GM23248 (cell line): Measurements from ENCODE around the gene CST7. TPM values are rescaled to one million over a fixed set of nuclear protein-coding genes. Genes with fewer than 3 reads are reported as not detected.

Experiments
- DNase-seq: peaks from one replicate; pipeline ENCODE4 v3.0.0-alpha.2; 2015
- H2AFZ ChIP-seq: fragments of 200-600 bp; sonication (generic); 2 replicates; pipeline ENCODE4 v1.6.1; 2016; ENCODE audit warnings: antibody characterized with exemption
- H3F3A ChIP-seq: fragments of 200-600 bp; sonication (generic); 2 replicates; pipeline ENCODE4 v1.6.1; 2016; ENCODE audit warnings: mild to moderate bottlenecking, antibody characterized with exemption, mixed run types; ENCODE audit not compliant: insufficient read depth
- H3K27ac ChIP-seq: fragments of 200-600 bp; sonication (generic); 2 replicates; pipeline ENCODE4 v1.5.1; 2016; ENCODE audit warnings: mild to moderate bottlenecking
- H3K27me3 ChIP-seq: fragments of 200-600 bp; sonication (generic); replicated peaks from 2 replicates; pipeline ENCODE4 v1.6.1; 2016; ENCODE audit warnings: mild to moderate bottlenecking; ENCODE audit not compliant: insufficient read depth
- H3K36me3 ChIP-seq: fragments of 200-600 bp; sonication (generic); 2 replicates; pipeline ENCODE4 v1.6.1; 2016; ENCODE audit warnings: low read depth, mild to moderate bottlenecking
- H3K4me1 ChIP-seq: fragments of 200-600 bp; sonication (generic); 2 replicates; pipeline ENCODE4 v1.6.1; 2016; ENCODE audit warnings: mild to moderate bottlenecking; ENCODE audit not compliant: insufficient read depth
- H3K4me2 ChIP-seq: fragments of 200-600 bp; sonication (generic); one replicate; pipeline ENCODE4 v1.6.1; 2016; ENCODE audit warnings: mild to moderate bottlenecking; ENCODE audit not compliant: unreplicated experiment
- H3K4me3 ChIP-seq: fragments of 200-600 bp; sonication (generic); 2 replicates; pipeline ENCODE4 v1.5.1; 2016; ENCODE audit warnings: mild to moderate bottlenecking
- H3K79me2 ChIP-seq: fragments of 200-600 bp; sonication (generic); 2 replicates; pipeline ENCODE4 v1.6.1; 2016; ENCODE audit warnings: mild to moderate bottlenecking; ENCODE audit not compliant: insufficient read depth
- H3K9ac ChIP-seq: fragments of 200-600 bp; sonication (generic); 2 replicates; pipeline ENCODE4 v1.6.1; 2016; ENCODE audit warnings: mild to moderate bottlenecking
- H3K9me2 ChIP-seq: fragments of 200-600 bp; sonication (generic); 2 replicates; pipeline ENCODE4 v1.6.1; 2016; ENCODE audit warnings: mixed run types, mild to moderate bottlenecking, moderate library complexity; ENCODE audit not compliant: insufficient read depth
- H3K9me3 ChIP-seq: fragments of 200-600 bp; sonication (generic); one replicate; pipeline ENCODE4 v1.6.1; 2017; ENCODE audit warnings: low read depth
- H4K20me1 ChIP-seq: fragments of 200-600 bp; sonication (generic); 2 replicates; pipeline ENCODE4 v1.6.0; 2016; ENCODE audit not compliant: insufficient read depth
- EZH2 ChIP-seq: fragments of 200-600 bp; sonication (generic); IDR thresholded peaks from 2 replicates; pipeline ENCODE4 v1.6.1; 2018; ENCODE audit warnings: antibody characterized with exemption, mild to moderate bottlenecking; ENCODE audit not compliant: insufficient read depth, poor library complexity, severe bottlenecking
- EZH2phosphoT487 ChIP-seq: fragments of 200-600 bp; sonication (generic); IDR thresholded peaks from 2 replicates; pipeline ENCODE4 v1.6.1; 2018; ENCODE audit warnings: antibody characterized with exemption, moderate library complexity, mild to moderate bottlenecking, low read depth; ENCODE audit not compliant: insufficient read depth
- WGBS, 2 experiments: methylation state at CpG; one replicate each; pipeline ENCODE4 v1.1.6; 2015 to 2017; ENCODE audit warnings: low lambda C conversion rate in 2 of 2, low coverage in 1 of 2; ENCODE audit errors: missing lambda C conversion rate in 2 of 2; 5-methylcytosine and 5-hydroxymethylcytosine counted together
- in situ Hi-C: fragments of 300-500 bp; cut with MboI; formaldehyde crosslinking; loops from 2 replicates; pipeline ENCODE4 v1.15.0; 2020
- polyA plus RNA-seq: library from polyadenylated mRNA; unstranded; fragments of >200 nt; fragmentation: Nextera tagmentation; extraction: Ambion mirVana; gene quantifications from 2 replicates; pipeline ENCODE4 v1.2.1, GENCODE V29; 2016
- small RNA-seq: library from RNA; depleted of rRNA; stranded (forward); fragments of <200 nt; gene quantifications from one replicate; pipeline ENCODE3, GENCODE V24; 2014; ENCODE audit warnings: low read depth, low replicate concordance
- total RNA-seq: library from RNA; depleted of rRNA; stranded (reverse); fragments of >200 nt; shearing (Covaris generic); gene quantifications from 2 replicates; pipeline ENCODE4 v1.2.3, GENCODE V29; 2014; rRNA removed

Gene CST7
- total and polyA plus RNA-seq, 2 experiments from 2014 or later: not detected

GRCh38 chr20:25007491-25008305 is 58.6 kb downstream of the CST7 start:
- H3K27ac ChIP-seq: no peak overlapping the region
- TF ChIP-seq EZH2: no peak
- no peak for TF ChIP-seq EZH2phosphoT487
- in situ Hi-C loops: loop anchor here (25.0 kb wide), 1 partner anchor 680 kb away; the partner anchor contains the start of gene ZNF337
- no peaks in the 10 kb centered on the region for H3F3A ChIP-seq
- no peaks in the 10 kb centered on the region for H3K27me3 ChIP-seq
- H2AFZ ChIP-seq: no peak overlapping the region
- no peaks in the 10 kb centered on the region for H3K4me1 ChIP-seq
- 89 to 90% methylated on average over 21 to 22 of the region's 22 CpGs for WGBS, 2 experiments
- H3K4me2 ChIP-seq: no peak overlapping the region
- DNase-seq: no peak
- H3K4me3 ChIP-seq: no peak overlapping the region
- no peaks in the 10 kb centered on the region for H3K9me3 ChIP-seq
- H3K9me2 ChIP-seq: no peaks in the 10 kb centered on the region
- no peaks in the 10 kb centered on the region for H3K79me2 ChIP-seq
- H3K36me3 ChIP-seq: no peaks in the 10 kb centered on the region
- no peaks in the 10 kb centered on the region for H4K20me1 ChIP-seq
- H3K9ac ChIP-seq: no peak overlapping the region

- no peaks in the 10 kb centered on the region for H3K27me3 ChIP-seq
- H3K79me2 ChIP-seq: no peaks in the 10 kb centered on the region
- no peaks in the 10 kb centered on the region for H3K4me1 ChIP-seq
- no peak for TF ChIP-seq EZH2phosphoT487
- no peak for TF ChIP-seq EZH2
- 87 to 91% methylated on average over 11 of the region's 11 CpGs for WGBS, 2 experiments
- H3K4me2 ChIP-seq: no peak overlapping the region
- H3K9me3 ChIP-seq: no peaks in the 10 kb centered on the region
- H2AFZ ChIP-seq: no peak overlapping the region
- no peaks in the 10 kb centered on the region for H3F3A ChIP-seq
- H3K27ac ChIP-seq: no peak overlapping the region
- no peak overlapping the region for H3K4me3 ChIP-seq
- DNase-seq: no peak
- H3K9ac ChIP-seq: no peak overlapping the region
- H3K9me2 ChIP-seq: no peaks in the 10 kb centered on the region
- in situ Hi-C loops: loop anchor here (25.0 kb wide), 1 partner anchor 679 kb away; the partner anchor contains the start of gene ZNF337
- no peaks in the 10 kb centered on the region for H3K36me3 ChIP-seq
- no peaks in the 10 kb centered on the region for H4K20me1 ChIP-seq
Observed at GRCh38 chr20:25008388-25009217, 59.5 kb downstream of the CST7 start.

Small RNA genes within 50 kb of the gene (small RNA-seq; reads per million reads assigned to genes)
- gene RNU6-1257P: not detected

Other genes starting within 250 kb of the CST7 start
- 109 and 129 TPM in 2 replicates for gene APMAP, start 43.5 kb downstream of the CST7 start, total RNA-seq
- gene APMAP, start 43.5 kb downstream of the CST7 start, polyA plus RNA-seq: 123 and 129 TPM in 2 replicates
- gene ACSS1, start 108.9 kb downstream of the CST7 start, total RNA-seq: under 0.01 and 1.1 TPM in 2 replicates
- 0.61 and 0.94 TPM in 2 replicates for gene ACSS1, start 108.9 kb downstream of the CST7 start, polyA plus RNA-seq
- gene VSX1, start 132.9 kb downstream of the CST7 start, total RNA-seq: not detected in 2 replicates
- gene VSX1, start 132.9 kb downstream of the CST7 start, polyA plus RNA-seq: not detected in 2 replicates
- gene ENTPD6, start 246.4 kb downstream of the CST7 start, total RNA-seq: 46.4 and 50.4 TPM in 2 replicates
- gene ENTPD6, start 246.4 kb downstream of the CST7 start, polyA plus RNA-seq: 32.9 and 36.0 TPM in 2 replicates